Natural killer cell treated with Interleukin-12 subunit alpha and Interleukin-12 subunit beta and Interleukin-15 and Interleukin-18, amount 100 ng/mL, for 72 hours (primary cell): ENCODE results near the gene ADGRV1. TPM values are rescaled to one million over a fixed set of nuclear protein-coding genes. Genes with fewer than 3 reads are reported as not detected.
A peak's percentile ranks its signal among the peaks of the same experiment; 100 is the strongest.

Source experiments
- ATAC-seq, 2 donors: fragments of 150-1000 bp; cut with Tn5 transposase in 1 of 2; sonication (Bioruptor Pico), chemical (Tn5 transposase) in 1 of 2; 2 replicates each; pipeline ENCODE4 v1.10.0; 2021
- DNase-seq: peaks from one replicate; pipeline ENCODE4 v3.0.0; 2022; ENCODE audit warnings: low spot score
- H3K27ac Mint-ChIP-seq, 2 donors: 1 replicate in 1 of 2; 2 replicates in 1 of 2; pipeline ENCODE4 v1.8.0; 2022; ENCODE audit warnings: mixed read lengths in 2 of 2, mild to moderate bottlenecking in 1 of 2, moderate library complexity in 1 of 2
- H3K27me3 Mint-ChIP-seq, 2 donors: 1 replicate in 1 of 2; 2 replicates in 1 of 2; pipeline ENCODE4 v1.8.0; 2022; ENCODE audit warnings: mixed read lengths in 2 of 2
- H3K36me3 Mint-ChIP-seq: one replicate; pipeline ENCODE4 v1.8.0; 2022; ENCODE audit warnings: mixed read lengths
- H3K4me1 Mint-ChIP-seq, 2 donors: 1 replicate in 1 of 2; 2 replicates in 1 of 2; pipeline ENCODE4 v1.8.0; 2022; ENCODE audit warnings: low read depth in 2 of 2, mixed read lengths in 2 of 2, mild to moderate bottlenecking in 1 of 2
- H3K4me3 Mint-ChIP-seq: one replicate; pipeline ENCODE4 v1.8.0; 2022; ENCODE audit warnings: mixed read lengths
- H3K9me3 Mint-ChIP-seq: 2 replicates; pipeline ENCODE4 v1.8.0; 2022; ENCODE audit warnings: mixed read lengths
- total RNA-seq, 2 donors: library from RNA; stranded (reverse); gene quantifications; one replicate each; pipeline ENCODE4 v1.2.3, GENCODE V29; 2022

ADGRV1 gene
- total RNA-seq, 2 donors from 2014 or later: 0.33 TPM; not detected in 1

- Mint-ChIP-seq H3K27me3 (no peaks in the 10 kb centered on the region), H3K4me1 (peaks cover 24 to 25% of the 10 kb centered on the region in 2 donors), H3K4me3 (no peak overlapping the region), H3K27ac (no peak overlapping the region), H3K36me3 (no peaks in the 10 kb centered on the region), H3K9me3 (no peaks in the 10 kb centered on the region)
- ATAC-seq (peak in 1 of 2 donors; percentile 24), DNase-seq (no peak)
Measured at GRCh38 chr5:91142819-91143218, 584.2 kb downstream of the ADGRV1 start.

GRCh38 chr5:91143840-91144239 lies 585.2 kb downstream of the ADGRV1 start:
- no peak for ATAC-seq
- H3K4me3 Mint-ChIP-seq: no peak overlapping the region
- H3K4me1 Mint-ChIP-seq: peaks cover 25 to 26% of the 10 kb centered on the region in 2 donors
- H3K9me3 Mint-ChIP-seq: no peaks in the 10 kb centered on the region
- no peak for DNase-seq
- no peak overlapping the region for H3K27ac Mint-ChIP-seq
- no peaks in the 10 kb centered on the region for H3K27me3 Mint-ChIP-seq
- no peaks in the 10 kb centered on the region for H3K36me3 Mint-ChIP-seq

GRCh38 chr5:91144491-91145332 lies 586.1 kb downstream of the ADGRV1 start:
- Mint-ChIP-seq H3K4me3 (no peak overlapping the region), H3K36me3 (no peaks in the 10 kb centered on the region), H3K27me3 (no peaks in the 10 kb centered on the region), H3K27ac (no peak overlapping the region), H3K4me1 (peaks cover 20 to 24% of the 10 kb centered on the region in 2 donors), H3K9me3 (no peaks in the 10 kb centered on the region)
- DNase-seq (no peak), ATAC-seq (no peak)

GRCh38 chr5:91145333-91145620 lies 586.7 kb downstream of the ADGRV1 start:
- no peaks in the 10 kb centered on the region for H3K9me3 Mint-ChIP-seq
- peaks cover 3% of the 10 kb centered on the region for H3K36me3 Mint-ChIP-seq
- no peak overlapping the region for H3K27ac Mint-ChIP-seq
- no peak overlapping the region for H3K4me3 Mint-ChIP-seq
- no peaks in the 10 kb centered on the region for H3K27me3 Mint-ChIP-seq
- H3K4me1 Mint-ChIP-seq: peaks cover 16 to 21% of the 10 kb centered on the region in 2 donors
- no peak for DNase-seq
- ATAC-seq: no peak

GRCh38 chr5:91146230-91146629 lies 587.6 kb downstream of the ADGRV1 start:
- Mint-ChIP-seq H3K27me3 (no peaks in the 10 kb centered on the region), H3K36me3 (peaks cover 4% of the 10 kb centered on the region)

GRCh38 chr5:91146905-91147600 lies 588.5 kb downstream of the ADGRV1 start:
- H3K9me3 Mint-ChIP-seq: no peaks in the 10 kb centered on the region

More at GRCh38 chr5:91146230-91146629, 587.6 kb downstream of the ADGRV1 start:
- peaks cover 18 to 24% of the 10 kb centered on the region in 2 donors for H3K4me1 Mint-ChIP-seq
- no peak for DNase-seq
- no peak overlapping the region for H3K4me3 Mint-ChIP-seq
- H3K27ac Mint-ChIP-seq: no peak overlapping the region
- no peaks in the 10 kb centered on the region for H3K9me3 Mint-ChIP-seq
- no peak for ATAC-seq

GRCh38 chr5:91150234-91150633 lies 591.6 kb downstream of the ADGRV1 start:
- ATAC-seq (no peak), DNase-seq (no peak)
- H3K9me3 Mint-ChIP-seq: no peaks in the 10 kb centered on the region
- peaks cover 0 to 4% of the 10 kb centered on the region in 2 donors for H3K27me3 Mint-ChIP-seq
- H3K4me1 Mint-ChIP-seq: peaks cover 3 to 13% of the 10 kb centered on the region in 2 donors
- no peak overlapping the region for H3K4me3 Mint-ChIP-seq
- H3K27ac Mint-ChIP-seq: no peak overlapping the region
- H3K36me3 Mint-ChIP-seq: peaks cover 4% of the 10 kb centered on the region

More at GRCh38 chr5:91146905-91147600, 588.5 kb downstream of the ADGRV1 start:
- Mint-ChIP-seq H3K36me3 (peaks cover 4% of the 10 kb centered on the region), H3K4me3 (no peak overlapping the region), H3K4me1 (peaks cover 12 to 20% of the 10 kb centered on the region in 2 donors), H3K27ac (no peak overlapping the region), H3K27me3 (no peaks in the 10 kb centered on the region)
- no peak for DNase-seq
- no peak for ATAC-seq

- H3K9me3 Mint-ChIP-seq: no peaks in the 10 kb centered on the region
- H3K27me3 Mint-ChIP-seq: peaks cover 0 to 4% of the 10 kb centered on the region in 2 donors
- peaks cover 3 to 13% of the 10 kb centered on the region in 2 donors for H3K4me1 Mint-ChIP-seq
- DNase-seq (no peak), ATAC-seq (no peak)
- H3K4me3 Mint-ChIP-seq: no peak overlapping the region
- no peak overlapping the region for H3K27ac Mint-ChIP-seq
- H3K36me3 Mint-ChIP-seq: peaks cover 4% of the 10 kb centered on the region
Measured at GRCh38 chr5:91150636-91151035, 592.0 kb downstream of the ADGRV1 start.

- no peak overlapping the region for H3K27ac Mint-ChIP-seq
- H3K4me1 Mint-ChIP-seq: peaks cover 3 to 13% of the 10 kb centered on the region in 2 donors
- peaks cover 0 to 4% of the 10 kb centered on the region in 2 donors for H3K27me3 Mint-ChIP-seq
- DNase-seq (no peak), ATAC-seq (no peak)
- no peak overlapping the region for H3K4me3 Mint-ChIP-seq
- H3K9me3 Mint-ChIP-seq: no peaks in the 10 kb centered on the region
- peaks cover 4% of the 10 kb centered on the region for H3K36me3 Mint-ChIP-seq
Measured at GRCh38 chr5:91151947-91152346, 593.4 kb downstream of the ADGRV1 start.

GRCh38 chr5:91154338-91154737 lies 595.7 kb downstream of the ADGRV1 start:
- no peak overlapping the region for H3K4me3 Mint-ChIP-seq
- no peak for DNase-seq

GRCh38 chr5:91155274-91155673 lies 596.7 kb downstream of the ADGRV1 start:
- H3K36me3 Mint-ChIP-seq: peaks cover 2% of the 10 kb centered on the region
- no peaks in the 10 kb centered on the region for H3K9me3 Mint-ChIP-seq
- H3K4me3 Mint-ChIP-seq: no peak overlapping the region
- DNase-seq (no peak), ATAC-seq (no peak)
- peaks cover 0 to 4% of the 10 kb centered on the region in 2 donors for H3K27me3 Mint-ChIP-seq
- no peak overlapping the region for H3K27ac Mint-ChIP-seq
- H3K4me1 Mint-ChIP-seq: peaks cover 1 to 7% of the 10 kb centered on the region in 2 donors

More at GRCh38 chr5:91154338-91154737, 595.7 kb downstream of the ADGRV1 start:
- peaks cover 4% of the 10 kb centered on the region for H3K36me3 Mint-ChIP-seq
- peaks cover 0 to 4% of the 10 kb centered on the region in 2 donors for H3K27me3 Mint-ChIP-seq
- H3K9me3 Mint-ChIP-seq: no peaks in the 10 kb centered on the region
- no peak for ATAC-seq
- H3K27ac Mint-ChIP-seq: no peak overlapping the region
- peaks cover 3 to 9% of the 10 kb centered on the region in 2 donors for H3K4me1 Mint-ChIP-seq

- H3K27ac Mint-ChIP-seq: no peak overlapping the region
- H3K4me3 Mint-ChIP-seq: no peak overlapping the region
- peaks cover under 1 to 5% of the 10 kb centered on the region in 2 donors for H3K4me1 Mint-ChIP-seq
- H3K27me3 Mint-ChIP-seq: peaks cover 0 to 4% of the 10 kb centered on the region in 2 donors
- no peak for DNase-seq
- no peaks in the 10 kb centered on the region for H3K36me3 Mint-ChIP-seq
- ATAC-seq: no peak
- no peaks in the 10 kb centered on the region for H3K9me3 Mint-ChIP-seq
Measured at GRCh38 chr5:91156242-91156641, 597.6 kb downstream of the ADGRV1 start.

GRCh38 chr5:91158011-91158410 lies 599.4 kb downstream of the ADGRV1 start:
- Mint-ChIP-seq H3K4me1 (peaks cover 18 to 21% of the 10 kb centered on the region in 2 donors), H3K4me3 (no peak overlapping the region), H3K27ac (no peak overlapping the region), H3K36me3 (no peaks in the 10 kb centered on the region), H3K9me3 (no peaks in the 10 kb centered on the region), H3K27me3 (peaks cover 0 to 4% of the 10 kb centered on the region in 2 donors)
- DNase-seq: no peak
- ATAC-seq: no peak

- no peak overlapping the region for H3K27ac Mint-ChIP-seq
- H3K4me3 Mint-ChIP-seq: no peak overlapping the region
- DNase-seq: no peak
- peaks cover 25 to 26% of the 10 kb centered on the region in 2 donors for H3K4me1 Mint-ChIP-seq
- peaks cover 0 to 4% of the 10 kb centered on the region in 2 donors for H3K27me3 Mint-ChIP-seq
- no peaks in the 10 kb centered on the region for H3K36me3 Mint-ChIP-seq
- ATAC-seq: no peak
- H3K9me3 Mint-ChIP-seq: no peaks in the 10 kb centered on the region
Measured at GRCh38 chr5:91159647-91160046, 601.0 kb downstream of the ADGRV1 start.
